Body of pancreas (tissue), 4 donors: Measurements from ENCODE around the gene PDGFD.

ENCODE experiments used
- CTCF ChIP-seq, 7 experiments: fragments of 450-650 bp in 4 of 7; fragments of 200-600 bp in 3 of 7; sonication (generic) in 3 of 7; IDR thresholded peaks; one replicate each; pipeline ENCODE4 v1.5.1; 2016 to 2019; ENCODE audit warnings: antibody characterized with exemption in 7 of 7
- POLR2A ChIP-seq, 3 donors: fragments of 450-650 bp; IDR thresholded peaks; one replicate each; pipeline ENCODE4 v1.6.1; 2016; ENCODE audit warnings: antibody characterized with exemption in 3 of 3, mild to moderate bottlenecking in 2 of 3

- TF ChIP-seq CTCF (IDR thresholded peaks at IDR 0.05), result no peak
- no peak for TF ChIP-seq POLR2A (IDR thresholded peaks at IDR 0.05)
Measured at GRCh38 chr11:103907548-103908455, 256.1 kb downstream of the PDGFD start.
